SK-N-SH (cell line): ENCODE measurements around the gene WDR48. TPM values are rescaled to one million over a fixed set of nuclear protein-coding genes. Genes with fewer than 3 reads are reported as not detected.

Source experiments
- CTCF ChIA-PET: fragments of 300-600, 350-600 bp; formaldehyde crosslinking; extraction: SDS; loops from one replicate; lab custom pipeline; 2021; lab: Yijun Ruan, JAX
- POLR2A ChIA-PET: fragments of 350-600 bp; sonication (Branson Sonifier 250); formaldehyde crosslinking; extraction: SDS; loops from one replicate; lab custom pipeline; 2020; ENCODE audit warnings: antibody characterized with exemption, inconsistent platforms; lab: Yijun Ruan, JAX
- DNase-seq: peaks from one replicate; pipeline ENCODE4 v3.0.0; 2012
- H2AFZ ChIP-seq: fragments of 200-600 bp; sonication (generic); 2 replicates; pipeline ENCODE4 v1.8.1; 2016; ENCODE audit warnings: antibody characterized with exemption, mild to moderate bottlenecking, low read depth
- H3F3A ChIP-seq: fragments of 200-600 bp; sonication (generic); replicated peaks from 2 replicates; pipeline ENCODE3; 2016; ENCODE audit warnings: antibody characterized with exemption, mild to moderate bottlenecking; ENCODE audit not compliant: insufficient read depth
- H3K27ac ChIP-seq, 2 experiments: fragments of 200-500 bp in 1 of 2; fragments of 200-600 bp in 1 of 2; sonication (Bioruptor generic) in 1 of 2; sonication (generic), shearing (Covaris generic) in 1 of 2; 2 replicates each; pipeline versions ENCODE4 v1.5.1 to v1.6.1; 2014 to 2016; ENCODE audit warnings: low read depth in 2 of 2, inconsistent platforms in 1 of 2, low read length in 1 of 2, mild to moderate bottlenecking in 1 of 2, mixed read lengths in 1 of 2
- H3K27me3 ChIP-seq: fragments of 200-600 bp; sonication (generic), shearing (Covaris generic); 2 replicates; pipeline ENCODE4 v1.6.1; 2016; ENCODE audit warnings: mixed run types; ENCODE audit not compliant: insufficient read depth
- H3K36me3 ChIP-seq, 2 experiments: fragments of 200-500 bp in 1 of 2; fragments of 200-600 bp in 1 of 2; sonication (Bioruptor generic) in 1 of 2; sonication (generic) in 1 of 2; replicated peaks in 1 of 2; 2 replicates each; pipeline versions ENCODE3 to v1.5.1; 2014 to 2016; ENCODE audit warnings: low read length in 1 of 2, mild to moderate bottlenecking in 1 of 2; ENCODE audit not compliant: insufficient read depth in 2 of 2, control insufficient read depth in 1 of 2
- H3K4me1 ChIP-seq, 2 experiments: fragments of 200-500 bp in 1 of 2; fragments of 200-600 bp in 1 of 2; sonication (Bioruptor generic) in 1 of 2; sonication (generic), shearing (Covaris generic) in 1 of 2; 2 replicates each; pipeline versions ENCODE4 v1.5.1 to v1.6.1; 2014 to 2016; ENCODE audit warnings: low read depth in 1 of 2, low read length in 1 of 2, mixed run types in 1 of 2; ENCODE audit not compliant: insufficient read depth in 2 of 2, control insufficient read depth in 1 of 2
- H3K4me2 ChIP-seq: fragments of 200-600 bp; sonication (generic), shearing (Covaris generic); 2 replicates; pipeline ENCODE4 v1.6.1; 2017; ENCODE audit warnings: mixed run types
- H3K4me3 ChIP-seq, 2 experiments: fragments of 200-500 bp in 1 of 2; fragments of 200-600 bp in 1 of 2; sonication (Bioruptor generic) in 1 of 2; sonication (generic), shearing (Covaris generic) in 1 of 2; 2 replicates each; pipeline versions ENCODE4 v1.5.1 to v1.8.1; 2014 to 2016; ENCODE audit warnings: low read depth in 2 of 2, inconsistent platforms in 1 of 2, low read length in 1 of 2, mild to moderate bottlenecking in 1 of 2, mixed read lengths in 1 of 2, moderate library complexity in 1 of 2
- H3K79me2 ChIP-seq: fragments of 200-600 bp; sonication (generic); 2 replicates; pipeline ENCODE4 v1.8.1; 2017; ENCODE audit warnings: mild to moderate bottlenecking; ENCODE audit not compliant: insufficient read depth
- H3K9ac ChIP-seq: fragments of 200-600 bp; sonication (generic); 2 replicates; pipeline ENCODE4 v1.6.1; 2017; ENCODE audit warnings: mixed run types
- H3K9me2 ChIP-seq: fragments of 200-600 bp; sonication (generic); 2 replicates; pipeline ENCODE4 v1.6.1; 2017; ENCODE audit warnings: mixed run types
- H3K9me3 ChIP-seq: fragments of 200-600 bp; sonication (generic); 2 replicates; pipeline ENCODE4 v1.6.1; 2017; ENCODE audit warnings: mixed run types, mild to moderate bottlenecking, moderate library complexity
- H4K20me1 ChIP-seq: fragments of 200-600 bp; sonication (generic); 2 replicates; pipeline ENCODE4 v1.6.1; 2017; ENCODE audit warnings: mild to moderate bottlenecking, mixed run types; ENCODE audit not compliant: insufficient read depth
- CHD2 ChIP-seq: fragments of 150-350 bp; IDR thresholded peaks from 2 replicates; pipeline ENCODE4 v1.6.1; 2018; ENCODE audit warnings: low read length; ENCODE audit not compliant: partially characterized antibody
- ELF1 ChIP-seq: IDR thresholded peaks from 2 replicates; pipeline ENCODE4 v1.4.0; 2012
- EP300 ChIP-seq, 2 experiments: IDR thresholded peaks; 2 replicates each; pipeline versions ENCODE4 v1.4.0 to v1.6.1; 2012; ENCODE audit warnings: borderline replicate concordance in 1 of 2, low read depth in 1 of 2, low read length in 1 of 2
- FOSL2 ChIP-seq: IDR thresholded peaks from 2 replicates; pipeline ENCODE4 v1.4.0; 2012; ENCODE audit warnings: low read depth, mild to moderate bottlenecking, moderate library complexity, borderline replicate concordance
- GATA2 ChIP-seq: sonication (generic); formaldehyde crosslinking; IDR thresholded peaks from 2 replicates; pipeline ENCODE4 v1.5.0; 2020; ENCODE audit warnings: mild to moderate bottlenecking, missing genetic modification reagents
- JUND ChIP-seq: IDR thresholded peaks from 2 replicates; pipeline ENCODE4 v1.4.0; 2012
- MEF2A ChIP-seq: IDR thresholded peaks from 2 replicates; pipeline ENCODE4 v1.4.0; 2012; ENCODE audit warnings: low read depth, borderline replicate concordance
- MXI1 ChIP-seq: IDR thresholded peaks from 2 replicates; pipeline ENCODE4 v1.6.1; 2012; ENCODE audit warnings: mild to moderate bottlenecking, low read depth, low read length, improper control_type of control experiment
- SIN3A ChIP-seq: IDR thresholded peaks from 2 replicates; pipeline ENCODE4 v1.6.1; 2012; ENCODE audit warnings: low read depth, mild to moderate bottlenecking, low read length, moderate library complexity, borderline replicate concordance
- SMC3 ChIP-seq: IDR thresholded peaks from 2 replicates; pipeline ENCODE4 v1.6.1; 2012; ENCODE audit warnings: low read depth, low read length, improper control_type of control experiment
- TEAD4 ChIP-seq: IDR thresholded peaks from 2 replicates; pipeline ENCODE4 v1.4.0; 2012; ENCODE audit warnings: mild to moderate bottlenecking, borderline replicate concordance; ENCODE audit not compliant: insufficient read depth
- WGBS: methylation state at CpG from one replicate; pipeline ENCODE4 v1.1.6; 2017; ENCODE audit warnings: low lambda C conversion rate; 5-methylcytosine and 5-hydroxymethylcytosine counted together
- polyA plus RNA-seq, 3 experiments: library from polyadenylated mRNA; depleted of rRNA; stranded (reverse); fragments of >200 nt; gene quantifications; 2 replicates each; pipeline ENCODE4 v1.2.3, GENCODE V29; 2012
- TF ChIP-seq, protein P1 (sequence below): IDR thresholded peaks from 2 replicates; pipeline ENCODE4; 2012
- TF ChIP-seq, protein P2 (sequence below): fragments of 150-350 bp; IDR thresholded peaks from 2 replicates; pipeline ENCODE4 v1.6.1; 2016; ENCODE audit warnings: mild to moderate bottlenecking, low read depth, low read length
- TF ChIP-seq, protein P3 (sequence below): IDR thresholded peaks from 2 replicates; pipeline ENCODE4 v1.6.1; 2012; ENCODE audit warnings: mild to moderate bottlenecking, low read depth, low read length, moderate library complexity
- TF ChIP-seq, protein P4 (sequence below): IDR thresholded peaks from 2 replicates; pipeline ENCODE4 v1.4.0; 2012; ENCODE audit warnings: low read depth, borderline replicate concordance
- TF ChIP-seq, protein P5 (sequence below): IDR thresholded peaks from 2 replicates; pipeline ENCODE4 v1.4.0; 2012; ENCODE audit warnings: low read depth, borderline replicate concordance

The WDR48 gene
- polyA plus RNA-seq, 1 of the 3 experiments (the other 2 are of a cell fraction) = 12.1 TPM

DNA sequence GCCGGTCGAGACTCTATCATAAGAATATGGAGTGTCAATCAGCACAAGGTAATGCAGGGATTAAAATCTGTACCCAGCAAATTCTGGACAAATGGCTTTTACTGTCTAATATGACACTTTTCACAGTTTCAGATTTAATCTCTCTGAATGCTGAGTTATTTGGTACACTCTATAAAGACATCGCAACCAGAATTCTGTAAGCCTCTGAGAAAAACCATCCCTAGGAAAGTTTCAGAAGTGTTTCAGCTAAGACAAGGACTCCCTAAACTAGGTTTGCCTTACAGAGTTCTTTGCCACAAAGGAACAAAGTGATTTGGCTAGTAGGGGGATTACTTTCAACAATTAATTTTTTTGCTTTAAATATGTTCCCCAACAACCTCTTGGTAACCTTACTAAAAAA is 11.3 kb downstream of the WDR48 start:
- TF ChIP-seq EP300 (IDR thresholded peaks at IDR 0.05; ENCODE audit: borderline replicate concordance in 1 of 2, low read depth in 1 of 2, low read length in 1 of 2) (no peak), SMC3 (no peak), TEAD4 (no peak)
- TF ChIP-seq, protein P1, sequence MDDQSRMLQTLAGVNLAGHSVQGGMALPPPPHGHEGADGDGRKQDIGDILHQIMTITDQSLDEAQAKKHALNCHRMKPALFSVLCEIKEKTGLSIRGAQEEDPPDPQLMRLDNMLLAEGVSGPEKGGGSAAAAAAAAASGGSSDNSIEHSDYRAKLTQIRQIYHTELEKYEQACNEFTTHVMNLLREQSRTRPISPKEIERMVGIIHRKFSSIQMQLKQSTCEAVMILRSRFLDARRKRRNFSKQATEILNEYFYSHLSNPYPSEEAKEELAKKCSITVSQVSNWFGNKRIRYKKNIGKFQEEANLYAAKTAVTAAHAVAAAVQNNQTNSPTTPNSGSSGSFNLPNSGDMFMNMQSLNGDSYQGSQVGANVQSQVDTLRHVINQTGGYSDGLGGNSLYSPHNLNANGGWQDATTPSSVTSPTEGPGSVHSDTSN = no peak
- TF ChIP-seq, protein P2, sequence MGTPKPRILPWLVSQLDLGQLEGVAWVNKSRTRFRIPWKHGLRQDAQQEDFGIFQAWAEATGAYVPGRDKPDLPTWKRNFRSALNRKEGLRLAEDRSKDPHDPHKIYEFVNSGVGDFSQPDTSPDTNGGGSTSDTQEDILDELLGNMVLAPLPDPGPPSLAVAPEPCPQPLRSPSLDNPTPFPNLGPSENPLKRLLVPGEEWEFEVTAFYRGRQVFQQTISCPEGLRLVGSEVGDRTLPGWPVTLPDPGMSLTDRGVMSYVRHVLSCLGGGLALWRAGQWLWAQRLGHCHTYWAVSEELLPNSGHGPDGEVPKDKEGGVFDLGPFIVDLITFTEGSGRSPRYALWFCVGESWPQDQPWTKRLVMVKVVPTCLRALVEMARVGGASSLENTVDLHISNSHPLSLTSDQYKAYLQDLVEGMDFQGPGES = no peak
- Histone ChIP-seq H2AFZ (no peak overlapping the region), H3K27me3 (no peaks in the 10 kb centered on the region), H3K36me3 (peaks cover 25 to 26% of the 10 kb centered on the region in 2 experiments), H4K20me1 (peaks cover 5% of the 10 kb centered on the region; the same call in 1 of the 2 replicates), H3K4me3 (no peak overlapping the region), H3K9ac (no peak overlapping the region), H3K27ac (no peak overlapping the region), H3K9me3 (no peaks in the 10 kb centered on the region), H3F3A (peaks cover 5% of the 10 kb centered on the region), H3K4me1 (no peaks in the 10 kb centered on the region), H3K79me2 (peaks cover 70% of the 10 kb centered on the region), H3K9me2 (no peaks in the 10 kb centered on the region), H3K4me2 (no peak overlapping the region)
- no peak for DNase-seq
- CTCF ChIA-PET = interaction anchor here (1.2 kb wide), 1 partner anchor 225 kb away, joined by 4 read pairs; no protein-coding TSS in a partner anchor
- 94% methylated on average over 3 of the region's 3 CpGs for WGBS
- POLR2A ChIA-PET = no interaction called here

DNA sequence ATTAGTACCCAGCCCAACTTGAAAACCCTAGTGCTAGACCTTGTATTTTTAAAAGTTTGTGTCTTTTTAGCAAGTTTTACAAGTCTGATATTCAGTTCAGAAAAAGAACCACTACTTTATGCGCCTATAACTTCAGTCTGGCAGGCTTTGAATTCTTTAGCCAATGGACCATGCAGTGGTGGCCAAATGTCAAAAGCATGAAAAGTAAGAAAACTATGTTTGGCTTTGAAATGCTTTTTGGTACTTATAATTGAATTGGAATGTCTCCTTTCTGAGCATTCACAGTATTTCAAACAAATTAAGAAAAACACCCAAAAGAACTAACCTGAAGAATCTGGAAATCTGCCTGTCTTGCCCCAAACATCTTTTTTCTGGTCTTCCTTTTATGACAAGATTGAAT is 12.8 kb downstream of the WDR48 start:
- Histone ChIP-seq H3K79me2 (peaks cover 55% of the 10 kb centered on the region), H3K9me3 (no peaks in the 10 kb centered on the region), H3K27me3 (no peaks in the 10 kb centered on the region), H3F3A (peaks cover 5% of the 10 kb centered on the region), H3K9ac (no peak overlapping the region), H3K4me1 (no peaks in the 10 kb centered on the region), H2AFZ (no peak overlapping the region), H3K27ac (peak overlapping the region in 1 of 2 experiments; percentile 23; a peak in 1 of 4 replicates), H4K20me1 (peaks cover 5% of the 10 kb centered on the region; the same call in 1 of the 2 replicates), H3K4me2 (no peak overlapping the region)
- 96% methylated on average over 1 of the region's 1 CpG for WGBS
- CTCF ChIA-PET = interaction anchor here (0.9 to 1.6 kb wide), 5 partner anchors 8 to 224 kb away, joined by 4 to 7 read pairs (median 4); partner anchors contain the start of gene WDR48
- DNase-seq = no peak
- no peak for TF ChIP-seq MEF2A
- TF ChIP-seq ELF1 = no peak
- TF ChIP-seq, protein P3, sequence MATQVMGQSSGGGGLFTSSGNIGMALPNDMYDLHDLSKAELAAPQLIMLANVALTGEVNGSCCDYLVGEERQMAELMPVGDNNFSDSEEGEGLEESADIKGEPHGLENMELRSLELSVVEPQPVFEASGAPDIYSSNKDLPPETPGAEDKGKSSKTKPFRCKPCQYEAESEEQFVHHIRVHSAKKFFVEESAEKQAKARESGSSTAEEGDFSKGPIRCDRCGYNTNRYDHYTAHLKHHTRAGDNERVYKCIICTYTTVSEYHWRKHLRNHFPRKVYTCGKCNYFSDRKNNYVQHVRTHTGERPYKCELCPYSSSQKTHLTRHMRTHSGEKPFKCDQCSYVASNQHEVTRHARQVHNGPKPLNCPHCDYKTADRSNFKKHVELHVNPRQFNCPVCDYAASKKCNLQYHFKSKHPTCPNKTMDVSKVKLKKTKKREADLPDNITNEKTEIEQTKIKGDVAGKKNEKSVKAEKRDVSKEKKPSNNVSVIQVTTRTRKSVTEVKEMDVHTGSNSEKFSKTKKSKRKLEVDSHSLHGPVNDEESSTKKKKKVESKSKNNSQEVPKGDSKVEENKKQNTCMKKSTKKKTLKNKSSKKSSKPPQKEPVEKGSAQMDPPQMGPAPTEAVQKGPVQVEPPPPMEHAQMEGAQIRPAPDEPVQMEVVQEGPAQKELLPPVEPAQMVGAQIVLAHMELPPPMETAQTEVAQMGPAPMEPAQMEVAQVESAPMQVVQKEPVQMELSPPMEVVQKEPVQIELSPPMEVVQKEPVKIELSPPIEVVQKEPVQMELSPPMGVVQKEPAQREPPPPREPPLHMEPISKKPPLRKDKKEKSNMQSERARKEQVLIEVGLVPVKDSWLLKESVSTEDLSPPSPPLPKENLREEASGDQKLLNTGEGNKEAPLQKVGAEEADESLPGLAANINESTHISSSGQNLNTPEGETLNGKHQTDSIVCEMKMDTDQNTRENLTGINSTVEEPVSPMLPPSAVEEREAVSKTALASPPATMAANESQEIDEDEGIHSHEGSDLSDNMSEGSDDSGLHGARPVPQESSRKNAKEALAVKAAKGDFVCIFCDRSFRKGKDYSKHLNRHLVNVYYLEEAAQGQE = no peak
- TF ChIP-seq MXI1 = no peak
- TF ChIP-seq, protein P4, sequence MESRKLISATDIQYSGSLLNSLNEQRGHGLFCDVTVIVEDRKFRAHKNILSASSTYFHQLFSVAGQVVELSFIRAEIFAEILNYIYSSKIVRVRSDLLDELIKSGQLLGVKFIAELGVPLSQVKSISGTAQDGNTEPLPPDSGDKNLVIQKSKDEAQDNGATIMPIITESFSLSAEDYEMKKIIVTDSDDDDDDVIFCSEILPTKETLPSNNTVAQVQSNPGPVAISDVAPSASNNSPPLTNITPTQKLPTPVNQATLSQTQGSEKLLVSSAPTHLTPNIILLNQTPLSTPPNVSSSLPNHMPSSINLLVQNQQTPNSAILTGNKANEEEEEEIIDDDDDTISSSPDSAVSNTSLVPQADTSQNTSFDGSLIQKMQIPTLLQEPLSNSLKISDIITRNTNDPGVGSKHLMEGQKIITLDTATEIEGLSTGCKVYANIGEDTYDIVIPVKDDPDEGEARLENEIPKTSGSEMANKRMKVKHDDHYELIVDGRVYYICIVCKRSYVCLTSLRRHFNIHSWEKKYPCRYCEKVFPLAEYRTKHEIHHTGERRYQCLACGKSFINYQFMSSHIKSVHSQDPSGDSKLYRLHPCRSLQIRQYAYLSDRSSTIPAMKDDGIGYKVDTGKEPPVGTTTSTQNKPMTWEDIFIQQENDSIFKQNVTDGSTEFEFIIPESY = no peak
- TF ChIP-seq GATA2 (CRISPR knock-in tag) = no peak
- no peak for TF ChIP-seq JUND
- no peak for TF ChIP-seq FOSL2
- TF ChIP-seq SIN3A = no peak
- no peak for TF ChIP-seq EP300 (IDR thresholded peaks at IDR 0.05; ENCODE audit: borderline replicate concordance in 1 of 2, low read depth in 1 of 2, low read length in 1 of 2)
- no peak for TF ChIP-seq SMC3
- TF ChIP-seq, protein P5, sequence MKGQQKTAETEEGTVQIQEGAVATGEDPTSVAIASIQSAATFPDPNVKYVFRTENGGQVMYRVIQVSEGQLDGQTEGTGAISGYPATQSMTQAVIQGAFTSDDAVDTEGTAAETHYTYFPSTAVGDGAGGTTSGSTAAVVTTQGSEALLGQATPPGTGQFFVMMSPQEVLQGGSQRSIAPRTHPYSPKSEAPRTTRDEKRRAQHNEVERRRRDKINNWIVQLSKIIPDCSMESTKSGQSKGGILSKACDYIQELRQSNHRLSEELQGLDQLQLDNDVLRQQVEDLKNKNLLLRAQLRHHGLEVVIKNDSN = no peak
- no peak for TF ChIP-seq CHD2
- TF ChIP-seq, protein P1 = no peak
- TF ChIP-seq, all 33 proteins: peak for 0
- H3K9me2 ChIP-seq = no peaks in the 10 kb centered on the region
- H3K4me3 ChIP-seq = no peak overlapping the region
- peaks cover 32 to 36% of the 10 kb centered on the region in 2 experiments for H3K36me3 ChIP-seq
- POLR2A ChIA-PET = no interaction called here
